ENCODE measurements around the gene ITGA1.
A peak's percentile ranks its signal among the peaks of the same experiment; 100 is the strongest.

The ITGA1 gene

DNA sequence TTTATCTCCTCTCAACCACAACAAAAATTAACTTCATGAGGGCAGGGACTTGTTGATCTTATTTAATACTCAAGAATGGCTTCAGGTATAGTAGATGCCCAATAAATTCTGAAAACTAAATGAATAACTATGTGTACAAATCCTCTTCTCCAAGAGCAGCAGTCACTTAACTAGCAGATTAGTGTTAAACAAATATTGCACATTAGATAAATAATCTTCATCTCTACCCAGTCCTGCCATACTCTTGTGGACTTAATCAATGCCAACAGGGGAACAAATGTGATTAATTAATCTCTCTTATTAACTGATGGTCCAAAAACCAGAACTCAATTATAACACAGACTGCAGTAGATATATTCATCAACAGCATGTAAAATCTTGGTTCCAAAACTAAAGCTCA, 15.0 kb upstream of the ITGA1 start:
- no peak for DNase-seq

DNA sequence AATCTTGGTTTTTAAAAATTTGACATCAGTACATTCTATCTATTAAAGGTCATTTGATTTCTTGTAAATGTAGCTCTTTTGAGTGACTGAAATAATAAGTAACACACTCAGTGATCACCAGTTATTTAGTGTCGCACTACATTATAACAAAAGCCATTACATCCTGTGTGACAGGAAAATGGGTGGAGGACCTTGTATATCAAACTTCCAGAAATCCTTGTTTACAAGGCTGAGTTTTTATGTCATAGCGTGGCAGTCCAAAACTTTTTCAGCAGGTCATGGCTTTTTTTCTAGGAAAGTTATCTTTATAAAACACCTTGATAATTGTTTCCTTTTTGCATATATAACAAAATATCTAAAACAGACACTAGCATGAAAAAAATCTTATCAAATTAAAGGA, 14.4 kb upstream of the ITGA1 start:
- no peak for DNase-seq

DNA sequence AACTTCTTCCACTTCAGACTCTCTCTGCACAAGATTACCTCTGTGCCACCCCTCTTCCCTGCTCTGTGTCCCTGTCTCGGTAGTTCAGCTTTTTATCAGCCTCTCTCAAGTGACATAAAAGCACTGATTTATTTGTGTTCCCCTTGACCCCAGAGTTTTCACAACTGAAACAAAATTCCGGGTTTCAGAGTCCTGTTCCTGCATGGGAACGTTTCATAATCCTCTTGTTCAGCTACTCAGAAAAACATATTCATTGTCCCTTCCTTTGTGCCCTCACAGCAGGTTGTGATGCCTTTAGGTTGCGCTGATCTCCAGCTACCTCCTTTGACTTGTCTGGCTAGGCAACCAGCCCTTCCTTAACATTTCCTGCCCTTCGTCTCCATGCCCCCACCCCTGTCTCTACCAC, 13.7 kb upstream of the ITGA1 start:
- no peak for DNase-seq

DNA sequence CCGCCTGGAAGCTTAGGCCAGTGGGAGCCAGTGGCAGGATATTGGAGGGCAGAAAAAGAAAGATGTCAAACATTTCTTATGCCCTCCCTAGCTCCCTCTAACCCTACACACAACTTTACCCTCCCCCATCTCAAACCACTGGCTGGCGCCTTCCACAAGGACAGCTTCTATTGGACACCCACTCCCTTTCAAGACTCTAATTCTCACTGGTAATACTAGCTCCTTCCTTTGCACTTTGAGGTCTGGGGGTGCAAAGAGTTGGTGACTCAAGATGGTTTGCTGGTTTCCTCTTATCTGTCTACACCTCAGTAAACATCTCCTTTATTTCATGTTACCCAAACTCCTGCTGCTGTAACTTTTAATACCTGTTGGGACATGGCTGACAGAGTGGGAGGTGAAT, 11.6 kb upstream of the ITGA1 start:
- no peak for DNase-seq

DNA sequence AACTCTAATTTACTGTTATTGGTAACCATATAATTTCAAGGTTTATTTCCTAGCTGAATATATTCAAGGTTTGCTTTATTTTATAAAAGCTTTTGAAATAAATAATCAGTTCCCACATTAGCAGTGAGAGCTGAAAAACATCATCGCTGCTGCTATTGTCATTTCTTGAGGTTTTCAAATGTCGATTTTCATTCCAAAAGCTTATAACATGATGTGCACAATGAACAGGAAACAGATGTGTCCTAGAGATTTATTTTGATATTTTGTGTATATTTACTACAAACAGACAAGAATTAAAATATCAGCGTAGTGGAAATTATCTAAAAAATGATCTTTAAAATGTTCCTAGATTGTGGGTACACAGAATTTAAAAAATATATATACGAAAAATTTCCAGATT, 10.5 kb upstream of the ITGA1 start:
- no peak for DNase-seq

DNA sequence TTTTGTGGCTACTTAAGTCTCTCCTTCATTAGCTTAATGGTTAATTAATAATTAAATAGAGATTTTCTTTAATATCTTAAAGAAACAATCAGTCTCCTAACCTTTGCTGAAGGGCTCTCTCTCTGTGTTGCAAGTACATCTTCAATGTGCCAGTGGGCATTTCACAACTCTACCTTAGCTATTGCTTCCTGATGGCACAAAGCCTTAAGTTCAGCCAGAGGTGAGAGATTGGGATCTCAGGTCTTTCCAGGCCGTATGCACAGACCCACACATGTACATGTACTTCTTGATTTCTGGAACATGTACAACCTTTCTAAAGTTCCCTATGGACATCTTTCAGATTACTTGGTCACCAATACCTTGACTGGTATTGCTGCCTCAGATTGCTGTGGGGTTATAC, 8.9 kb upstream of the ITGA1 start:
- no peak for DNase-seq

DNA sequence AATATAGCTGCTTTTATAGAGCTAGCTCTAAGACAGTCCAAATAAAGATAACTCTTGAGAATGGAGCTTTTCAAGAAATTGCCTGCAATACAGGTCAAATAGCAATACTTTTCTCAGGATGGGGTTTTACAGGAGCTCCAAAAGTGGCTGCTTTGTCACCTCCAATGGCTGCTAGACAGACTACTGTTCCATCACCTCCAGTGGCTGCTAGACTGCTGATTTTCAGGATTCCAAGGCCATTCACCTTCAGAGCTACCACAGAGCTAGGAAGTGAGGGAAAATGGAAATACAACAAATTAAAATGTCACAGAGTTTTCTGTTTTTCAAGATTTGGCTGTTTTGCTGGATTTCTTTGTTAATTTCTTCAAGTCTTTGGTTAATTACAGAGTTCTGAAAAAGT, 8.5 kb upstream of the ITGA1 start:
- DNase-seq = no peak

DNA sequence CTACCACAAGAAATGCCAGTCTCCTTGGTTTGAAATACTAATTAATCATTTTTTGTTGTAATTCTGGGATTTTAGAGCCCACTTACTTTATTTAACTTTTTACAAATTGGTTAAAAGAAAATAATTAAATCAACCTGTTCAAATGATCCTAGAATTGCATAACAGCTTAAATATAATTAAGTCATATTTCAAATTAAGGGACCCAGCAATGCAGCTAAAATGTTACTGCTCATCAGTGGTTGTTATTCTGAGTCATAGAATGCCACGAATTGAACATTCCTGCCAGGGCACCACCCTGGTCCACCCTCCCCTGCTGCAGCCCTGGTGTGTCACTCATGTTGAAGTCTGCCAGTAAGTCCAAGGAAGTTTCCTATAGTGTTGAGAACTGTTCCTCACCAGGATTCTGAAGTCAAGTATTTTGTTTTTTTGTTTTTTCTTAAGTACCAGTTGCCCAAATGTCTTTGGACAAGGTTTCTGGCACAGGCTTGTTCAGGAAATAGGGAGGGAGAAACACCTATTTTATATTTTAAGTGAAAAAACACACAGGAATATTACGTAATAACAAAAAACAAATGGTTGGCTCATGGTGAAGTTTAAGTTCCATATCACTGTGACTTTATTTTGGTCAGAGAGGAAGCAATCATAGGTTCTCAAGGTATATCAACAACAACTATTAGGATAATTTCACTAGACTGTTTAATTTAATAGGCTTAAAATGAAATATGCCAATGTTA, 4.3 kb upstream of the ITGA1 start:
- DNase-seq = no peak

DNA sequence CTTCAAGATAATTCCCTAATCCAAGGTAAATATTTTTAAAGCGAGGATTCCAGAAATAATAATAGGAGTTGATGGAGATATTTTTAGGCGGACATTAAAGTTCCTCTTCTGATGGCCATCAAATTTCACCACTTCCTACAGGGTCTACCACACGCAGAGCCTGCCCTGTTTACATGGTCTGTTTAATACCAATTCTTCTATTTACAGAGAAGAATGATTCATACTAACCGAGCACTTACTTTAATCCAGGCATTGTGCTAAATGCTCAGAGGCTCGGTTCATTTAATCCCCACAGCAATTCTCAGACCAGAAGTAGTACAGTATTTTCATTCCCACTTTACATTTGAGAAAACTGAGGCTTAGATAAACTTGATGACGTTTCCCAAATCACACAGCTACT, 3.0 kb upstream of the ITGA1 start:
- DNase-seq = no peak

DNA sequence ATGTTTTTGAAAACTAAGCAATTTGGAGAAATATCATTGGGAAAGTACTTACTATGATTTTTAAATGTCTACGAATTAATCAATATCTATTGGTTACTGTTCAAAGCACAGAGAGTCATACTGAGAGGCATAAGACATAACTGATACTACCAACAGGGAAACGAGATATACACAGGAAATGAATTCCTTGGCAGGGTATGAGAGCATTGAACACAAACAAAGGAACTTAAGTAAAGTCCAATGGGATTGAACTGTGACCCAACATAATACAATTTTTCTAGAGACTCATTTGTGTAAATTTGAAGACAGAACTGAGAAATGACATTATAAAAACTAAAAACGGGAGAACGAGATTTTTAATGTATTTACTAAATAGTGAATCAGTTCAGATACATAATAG, 1.3 kb upstream of the ITGA1 start:
- no peak for DNase-seq

DNA sequence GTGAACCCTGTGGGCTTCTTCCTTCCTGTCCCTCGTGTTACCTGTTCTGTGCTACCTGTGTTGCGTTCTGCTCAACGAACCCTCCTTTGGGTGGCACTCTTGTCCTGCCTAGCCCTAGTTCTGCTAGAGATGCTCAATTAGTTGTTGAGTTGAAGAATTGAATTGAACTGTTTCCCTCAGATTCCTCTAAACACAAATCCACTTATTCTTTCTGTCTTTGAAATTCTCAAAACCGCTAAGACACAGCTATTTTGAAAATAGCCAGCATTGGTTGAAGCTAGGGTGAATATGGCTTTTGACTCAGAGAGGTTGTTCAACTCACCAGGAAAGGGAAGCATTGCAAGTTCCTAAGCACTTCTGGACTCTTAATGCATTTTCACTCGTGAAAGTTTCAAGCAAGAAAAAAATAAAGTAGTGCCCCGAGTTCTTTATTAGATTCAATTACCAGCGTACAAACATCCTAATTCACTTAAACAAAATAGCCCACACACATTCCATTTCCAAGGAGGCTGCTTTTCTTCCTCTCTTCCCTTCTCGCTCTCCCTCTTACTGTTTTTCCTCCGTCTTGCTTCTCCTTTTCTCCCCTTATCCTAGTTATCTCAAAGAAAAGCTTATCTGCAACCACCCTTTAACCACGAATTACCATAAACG, 642 bp upstream of the ITGA1 start:
- peak in 1 of 2 experiments; percentile 17 for DNase-seq

DNA sequence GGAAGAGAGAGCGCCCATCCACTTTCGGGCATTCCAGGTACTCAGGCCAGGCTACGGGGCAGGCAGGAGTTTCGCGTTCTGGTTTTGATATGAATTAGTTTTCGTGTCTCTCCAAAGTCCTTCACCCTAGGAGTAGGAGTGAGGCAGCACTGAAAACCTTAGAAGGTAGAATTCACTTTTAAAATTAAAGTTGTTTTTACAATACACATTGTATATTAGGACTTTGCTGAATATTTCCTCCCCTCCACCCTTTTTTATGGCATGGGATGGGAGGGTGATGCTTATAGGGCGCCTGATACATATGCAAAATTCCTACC, 747 bp downstream of the ITGA1 start:
- no peak for DNase-seq

DNA sequence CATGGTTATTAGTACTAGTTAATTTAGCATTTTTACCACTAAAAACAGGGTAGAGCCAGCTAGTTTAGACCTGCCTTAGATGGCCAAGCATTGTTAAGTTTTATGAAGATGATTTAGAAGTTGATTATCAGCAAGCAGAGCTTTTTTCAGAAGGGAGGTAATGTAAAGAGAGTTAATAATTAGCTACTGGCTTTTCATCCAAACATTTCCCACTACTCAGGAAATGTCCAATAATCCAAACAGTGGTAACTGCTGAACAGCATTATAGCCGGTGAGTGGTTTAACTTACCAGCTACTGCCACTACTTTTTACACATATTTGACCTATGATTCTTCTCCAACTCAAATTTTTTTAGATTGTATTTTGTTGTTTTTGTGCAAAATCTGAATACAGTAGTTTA, 1.7 kb downstream of the ITGA1 start:
- no peak for DNase-seq

DNA sequence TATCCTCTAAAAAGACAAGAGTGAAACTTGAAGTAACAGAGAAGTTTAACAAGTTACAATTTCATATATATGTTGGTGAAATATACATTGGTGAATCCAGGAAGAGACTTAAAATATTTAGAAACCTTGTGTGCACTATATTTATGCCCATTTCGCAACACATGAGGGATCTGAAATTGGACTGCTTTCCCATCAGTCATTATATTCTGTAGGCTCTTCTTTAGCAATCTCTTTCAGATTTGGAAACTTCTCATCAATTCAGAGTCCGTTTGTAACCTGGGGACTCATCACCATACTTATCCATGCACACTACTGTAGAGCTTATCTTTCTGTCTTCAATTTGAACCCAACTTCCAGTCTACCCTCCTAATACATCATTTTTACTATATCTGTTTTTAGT, 2.1 kb downstream of the ITGA1 start:
- DNase-seq = no peak

DNA sequence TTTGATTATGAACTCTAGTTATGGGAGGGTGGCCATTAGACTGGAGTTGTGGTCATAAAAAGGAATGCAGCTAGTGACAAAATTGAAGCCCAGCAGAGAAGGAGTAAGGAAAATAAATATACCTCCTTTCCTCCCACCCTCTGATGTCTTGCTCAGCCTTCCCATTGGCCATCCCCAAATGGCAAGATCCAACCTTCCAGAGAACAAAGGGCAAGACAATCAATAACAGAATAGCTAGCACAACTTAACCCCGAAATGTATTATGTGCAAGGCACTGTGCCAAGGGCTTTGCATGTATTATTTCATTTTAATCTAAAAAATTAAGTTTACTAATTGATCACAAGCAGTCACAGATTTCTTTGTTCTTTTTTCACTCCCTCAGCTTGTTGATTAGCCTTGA, 3.6 kb downstream of the ITGA1 start:
- DNase-seq = no peak

DNA sequence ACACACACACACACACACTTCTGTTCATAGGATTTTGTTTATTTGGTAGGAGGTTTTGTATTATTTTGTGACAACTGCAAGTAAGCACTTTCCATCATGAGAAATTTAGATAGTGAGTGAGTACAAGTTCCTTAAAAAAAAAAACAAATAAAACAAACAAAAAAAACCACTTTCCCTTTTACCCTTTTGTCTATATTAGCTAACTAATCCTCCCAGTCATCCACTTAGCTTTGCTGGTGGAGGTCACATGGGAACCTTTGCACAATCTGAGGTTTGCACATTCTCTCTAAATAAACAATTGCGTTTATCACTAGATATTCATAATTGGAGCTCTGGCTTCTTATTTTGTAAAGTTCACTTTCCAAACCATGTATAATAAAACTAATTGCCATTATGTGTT, 6.8 kb downstream of the ITGA1 start:
- no peak for DNase-seq

DNA sequence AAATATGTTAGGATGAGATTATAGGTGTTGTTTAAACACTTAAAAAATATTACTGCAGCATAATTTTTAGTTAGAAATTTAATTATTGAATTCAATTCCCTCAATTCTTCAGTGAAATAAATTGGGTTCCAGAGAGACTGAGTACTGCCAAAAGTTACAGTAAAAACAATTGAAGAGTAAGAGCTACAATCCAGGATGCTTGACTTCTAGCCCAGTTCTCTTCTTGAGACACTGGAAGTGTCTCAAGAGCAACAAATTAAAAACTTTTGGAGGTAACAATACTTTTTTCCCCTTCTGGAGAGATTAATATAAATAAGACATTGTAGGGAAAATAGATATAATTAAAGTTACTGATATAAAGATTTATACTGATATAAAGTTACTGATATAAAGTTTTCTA, 8.3 kb downstream of the ITGA1 start:
- no peak for DNase-seq

DNA sequence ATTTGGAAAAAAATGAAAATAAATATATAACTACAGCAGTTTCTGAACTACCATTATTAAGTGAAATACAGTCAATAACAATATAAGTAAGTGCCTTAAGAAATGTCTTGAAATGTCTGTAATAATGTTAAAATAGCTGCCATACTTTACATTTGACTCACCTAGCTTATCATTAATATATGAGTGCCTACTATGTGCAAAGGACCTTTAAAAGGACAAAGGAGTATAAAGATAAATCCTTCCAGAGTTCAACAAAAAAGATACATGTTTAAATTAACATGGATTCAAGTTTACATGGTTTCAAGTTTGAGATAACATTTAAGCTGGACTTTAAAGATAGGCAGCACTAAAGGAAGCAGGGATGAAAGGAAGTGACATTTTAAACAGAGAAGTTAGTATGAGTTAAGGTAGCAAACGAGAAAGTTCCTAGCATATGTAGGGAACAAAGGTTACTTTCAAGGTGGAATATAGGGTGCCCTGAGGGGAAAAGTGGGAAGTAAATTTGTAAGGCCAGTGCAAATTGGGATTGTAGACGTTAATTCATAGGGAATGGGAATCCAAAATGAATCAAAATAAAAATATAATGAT, 8.9 kb downstream of the ITGA1 start:
- no peak for DNase-seq

DNA sequence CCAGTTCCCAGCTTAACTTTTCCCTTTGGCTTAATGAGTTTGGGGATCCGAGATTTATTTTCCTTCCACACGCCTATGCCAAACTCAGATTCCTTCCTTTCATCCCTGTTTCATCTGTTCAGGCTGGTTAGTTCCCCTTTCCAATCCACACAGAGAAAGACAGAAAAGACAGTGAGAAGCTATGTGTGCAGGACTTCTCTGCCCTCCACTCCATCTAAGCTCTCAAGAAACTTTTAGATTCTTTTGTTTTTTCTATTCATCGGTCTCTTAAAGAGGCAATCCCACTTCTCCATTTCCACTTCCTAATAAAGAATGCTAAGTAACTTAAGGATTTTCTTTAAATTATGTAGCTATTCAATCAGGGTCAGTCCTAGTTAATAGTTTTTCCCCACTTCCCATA, 11.2 kb downstream of the ITGA1 start:
- DNase-seq = peak in 1 of 2 experiments; percentile 39

DNA sequence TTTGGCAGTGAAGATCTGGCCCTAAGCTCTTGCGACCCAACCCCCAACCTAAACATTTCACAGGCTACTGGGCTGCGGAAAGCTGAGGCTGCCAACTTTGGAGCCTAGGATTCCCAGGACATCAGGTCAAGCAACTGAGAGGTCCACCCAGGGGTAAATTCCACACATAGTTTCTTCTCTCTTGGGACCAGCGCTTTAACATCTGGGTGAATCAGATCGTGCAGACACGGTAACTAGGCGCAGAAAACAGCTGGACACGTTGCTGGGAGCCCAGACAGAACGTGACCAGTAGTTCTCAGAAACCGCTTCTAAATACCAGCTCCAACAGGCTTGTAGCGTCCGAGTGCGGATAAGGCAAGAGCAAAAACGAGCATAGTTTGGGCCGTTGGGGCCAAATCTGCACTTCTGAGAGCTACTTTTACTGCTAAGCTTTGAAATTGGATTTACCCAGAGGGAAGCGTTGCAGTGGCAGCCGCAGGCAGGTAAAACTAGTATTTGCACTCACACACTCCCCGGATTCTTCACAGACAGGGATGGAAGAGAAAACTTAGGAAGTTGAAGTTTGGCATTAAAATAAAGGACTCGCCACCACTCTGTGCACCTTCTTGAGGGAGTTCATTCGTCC, 11.8 kb downstream of the ITGA1 start:
- DNase-seq = peak in 1 of 2 experiments; percentile 48

DNA sequence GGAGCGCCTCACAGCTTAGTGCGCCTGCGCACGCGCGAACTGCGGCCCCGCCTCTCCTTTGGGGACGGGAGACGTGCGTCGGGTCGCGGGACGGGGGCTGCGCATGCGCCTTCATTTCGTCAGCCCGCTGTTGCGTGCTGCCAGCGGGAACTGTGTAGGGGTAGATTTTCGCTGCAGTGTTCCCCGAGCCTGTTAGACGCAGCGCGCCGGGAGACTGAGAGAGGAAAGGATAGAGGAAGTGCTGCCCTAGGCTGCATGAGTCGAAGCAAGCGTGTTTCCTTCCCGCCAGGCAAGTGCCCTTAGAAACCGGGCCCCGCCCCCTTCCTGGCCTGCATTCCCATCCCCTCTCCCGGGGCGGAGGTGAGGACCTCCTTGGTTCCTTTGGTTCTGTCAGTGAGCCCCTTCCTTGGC, 12.3 kb downstream of the ITGA1 start:
- peak; percentile 94 for DNase-seq

DNA sequence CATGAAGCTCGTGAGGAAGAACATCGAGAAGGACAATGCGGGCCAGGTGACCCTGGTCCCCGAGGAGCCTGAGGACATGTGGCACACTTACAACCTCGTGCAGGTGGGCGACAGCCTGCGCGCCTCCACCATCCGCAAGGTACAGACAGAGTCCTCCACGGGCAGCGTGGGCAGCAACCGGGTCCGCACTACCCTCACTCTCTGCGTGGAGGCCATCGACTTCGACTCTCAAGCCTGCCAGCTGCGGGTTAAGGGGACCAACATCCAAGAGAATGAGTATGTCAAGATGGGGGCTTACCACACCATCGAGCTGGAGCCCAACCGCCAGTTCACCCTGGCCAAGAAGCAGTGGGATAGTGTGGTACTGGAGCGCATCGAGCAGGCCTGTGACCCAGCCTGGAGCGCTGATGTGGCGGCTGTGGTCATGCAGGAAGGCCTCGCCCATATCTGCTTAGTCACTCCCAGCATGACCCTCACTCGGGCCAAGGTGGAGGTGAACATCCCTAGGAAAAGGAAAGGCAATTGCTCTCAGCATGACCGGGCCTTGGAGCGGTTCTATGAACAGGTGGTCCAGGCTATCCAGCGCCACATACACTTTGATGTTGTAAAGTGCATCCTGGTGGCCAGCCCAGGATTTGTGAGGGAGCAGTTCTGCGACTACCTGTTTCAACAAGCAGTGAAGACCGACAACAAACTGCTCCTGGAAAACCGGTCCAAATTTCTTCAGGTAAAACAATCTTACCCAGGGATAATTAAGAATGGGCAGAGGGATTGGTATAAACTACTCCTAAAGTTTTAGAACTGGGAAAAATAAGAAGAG, 12.9 kb downstream of the ITGA1 start:
- peak in 1 of 2 experiments; percentile 17 for DNase-seq

DNA sequence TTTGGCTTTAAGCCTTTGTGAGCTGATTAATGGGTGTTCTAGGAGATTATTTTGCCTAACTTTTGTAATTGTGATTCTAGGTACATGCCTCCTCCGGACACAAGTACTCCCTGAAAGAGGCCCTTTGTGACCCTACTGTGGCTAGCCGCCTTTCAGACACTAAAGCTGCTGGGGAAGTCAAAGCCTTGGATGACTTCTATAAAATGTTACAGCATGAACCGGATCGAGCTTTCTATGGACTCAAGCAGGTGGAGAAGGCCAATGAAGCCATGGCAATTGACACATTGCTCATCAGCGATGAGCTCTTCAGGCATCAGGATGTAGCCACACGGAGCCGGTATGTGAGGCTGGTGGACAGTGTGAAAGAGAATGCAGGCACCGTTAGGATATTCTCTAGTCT, 13.6 kb downstream of the ITGA1 start:
- DNase-seq = peak; percentile 14 to 23
